ENCODE measurements around the gene VAV2.
"Not testable (repeated sequence)": the region's sequence is repeated elsewhere in the genome, so short reads cannot be mapped to it uniquely, and the experiment has no call there.

VAV2 gene

DNA sequence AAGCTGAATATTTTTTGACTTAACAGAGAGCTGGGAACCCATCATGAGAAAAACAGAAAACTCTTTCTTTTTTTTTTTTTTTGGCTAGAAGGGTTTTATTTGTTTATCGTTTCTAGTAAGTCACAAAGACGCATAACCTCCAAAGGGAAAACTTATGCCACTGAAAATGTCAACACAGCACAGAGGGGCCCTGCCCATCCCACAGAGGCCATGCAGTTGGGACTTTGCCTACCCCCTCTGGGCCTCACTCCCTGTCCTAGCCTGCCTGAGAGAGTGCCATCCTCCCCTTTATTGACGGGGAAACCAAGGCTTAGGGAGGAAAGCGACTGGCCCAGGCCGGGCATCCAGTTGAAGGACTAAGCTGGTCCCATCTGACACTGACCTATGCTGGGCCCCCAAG lies 74.7 kb downstream of the VAV2 start:
- no peak for DNase-seq (ENCODE audit: low read depth in 2 of 2)

DNA sequence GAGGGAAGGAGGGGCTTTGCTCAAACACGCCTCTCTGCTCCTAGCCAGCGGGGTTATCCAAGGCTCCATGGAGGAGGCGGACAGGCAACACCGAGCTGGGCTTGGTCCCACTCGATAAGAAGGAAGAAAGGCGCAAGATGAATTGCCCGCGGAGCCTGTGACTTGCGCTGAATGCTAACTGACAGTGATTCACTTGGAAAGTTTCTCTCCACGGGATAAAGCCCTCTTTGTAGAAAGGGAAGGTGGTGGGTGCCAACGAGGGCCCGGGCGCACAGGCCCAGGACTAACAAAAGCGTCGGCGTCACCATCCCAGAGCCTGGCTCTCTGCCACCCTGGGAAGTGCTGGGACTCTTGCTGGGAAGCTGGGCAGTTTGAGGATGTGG lies 76.0 kb downstream of the VAV2 start:
- DNase-seq (ENCODE audit: low read depth in 2 of 2) = no peak

DNA sequence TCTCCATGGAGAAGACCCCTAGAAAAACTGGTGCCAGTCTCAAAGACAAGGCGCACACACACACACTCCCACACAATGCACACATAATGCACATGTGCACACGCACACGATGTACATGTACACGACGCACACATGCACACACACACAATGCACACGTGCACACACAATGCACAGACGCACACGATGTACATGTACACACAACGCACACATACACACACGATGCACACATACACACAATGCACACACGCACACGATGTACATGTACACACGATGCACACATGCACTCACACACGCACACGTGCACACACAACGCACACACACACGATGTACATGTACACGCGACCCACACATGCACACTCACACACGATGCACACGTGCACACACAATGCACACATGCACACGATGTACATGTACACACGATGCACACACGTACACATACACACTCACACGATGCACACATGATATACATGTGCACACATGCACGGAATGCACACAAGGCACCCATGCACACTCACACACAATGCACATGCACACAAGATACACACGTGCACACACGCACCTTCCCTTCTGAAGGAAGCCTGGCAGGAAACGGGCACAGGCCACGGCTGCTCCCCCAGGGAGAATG lies 76.5 kb downstream of the VAV2 start:
- no peak for DNase-seq (ENCODE audit: low read depth in 2 of 2)

DNA sequence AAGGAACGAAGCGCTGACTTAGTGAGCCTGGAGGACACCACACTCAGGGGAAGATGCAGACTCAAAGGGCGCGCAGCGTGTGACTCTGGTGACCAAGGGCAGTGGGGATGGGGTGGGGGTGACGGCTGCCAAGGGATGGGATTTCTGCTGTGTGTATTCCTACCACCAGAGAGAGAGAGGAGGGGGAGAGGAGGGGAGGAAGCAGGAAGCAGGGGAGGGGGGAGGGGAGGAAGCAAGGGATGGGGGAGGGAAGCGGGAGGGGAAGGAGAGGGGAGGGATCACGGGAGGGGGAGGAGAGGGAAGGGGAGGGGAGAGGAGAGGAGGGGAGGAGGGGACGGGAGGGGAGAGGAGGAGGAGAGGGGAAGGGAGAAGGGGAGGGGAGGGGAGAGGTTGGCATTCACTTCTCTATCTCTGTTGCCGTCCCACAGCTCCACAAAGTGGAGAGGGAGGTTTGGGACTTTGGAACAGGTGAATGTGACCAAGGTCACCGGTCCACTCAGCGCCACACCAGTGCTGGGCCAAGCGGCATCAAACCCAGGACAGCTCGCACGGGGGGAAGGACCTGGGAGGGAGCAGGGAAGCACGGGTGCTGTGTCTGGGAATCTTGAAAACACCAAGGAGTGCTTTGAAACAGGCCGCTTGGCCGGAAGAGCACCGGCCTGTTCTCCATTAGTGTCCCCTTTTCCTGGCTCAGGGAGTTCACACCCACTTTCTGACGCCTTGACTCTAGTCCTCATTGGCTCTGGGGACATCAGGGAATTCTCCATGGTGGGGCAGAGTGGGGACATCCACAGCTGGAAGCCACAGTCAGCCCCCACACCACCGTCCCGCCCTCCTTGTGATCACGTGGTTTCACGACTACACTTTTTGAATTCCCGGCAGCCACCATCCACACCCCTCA lies 77.4 kb downstream of the VAV2 start:
- no peak for DNase-seq (ENCODE audit: low read depth in 2 of 2)

DNA sequence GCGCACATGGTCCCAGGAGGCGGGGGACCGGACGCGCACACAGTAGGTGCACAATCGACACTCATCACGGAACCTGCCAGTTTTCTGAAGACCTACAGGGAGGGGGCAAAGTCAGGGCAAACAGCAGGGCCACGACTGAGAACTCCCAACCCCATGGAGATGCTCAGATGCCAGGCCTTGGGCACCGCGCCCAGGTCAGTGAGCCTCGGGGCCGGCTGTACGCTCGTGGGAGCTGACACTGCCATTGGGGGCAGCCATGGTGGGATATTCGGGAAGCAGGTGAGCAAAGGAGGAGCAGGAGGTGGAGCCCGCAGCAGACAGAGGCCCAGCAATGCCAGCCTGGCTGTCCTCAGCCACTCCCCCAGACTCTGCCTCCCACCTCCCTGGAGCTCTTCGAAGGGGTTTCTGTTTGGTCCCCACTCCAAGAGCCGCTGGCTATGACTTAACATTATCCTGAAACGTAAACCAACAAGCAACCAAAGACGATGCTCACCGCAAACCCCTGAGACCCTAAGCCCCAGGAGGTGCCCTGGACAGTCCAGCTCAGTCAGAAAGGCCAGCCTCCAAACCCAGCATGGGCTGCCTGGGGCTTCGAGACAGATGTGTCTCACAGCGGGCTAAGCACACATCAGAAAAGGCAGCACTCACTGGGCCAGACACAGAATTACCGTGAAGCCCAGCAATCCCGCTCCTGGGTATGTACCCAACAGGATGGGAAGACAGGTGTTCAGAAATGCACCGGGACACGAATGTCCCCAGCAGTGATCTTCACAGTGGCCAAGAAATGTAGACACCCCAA lies 78.4 kb downstream of the VAV2 start:
- DNase-seq (ENCODE audit: low read depth in 2 of 2) = no peak

DNA sequence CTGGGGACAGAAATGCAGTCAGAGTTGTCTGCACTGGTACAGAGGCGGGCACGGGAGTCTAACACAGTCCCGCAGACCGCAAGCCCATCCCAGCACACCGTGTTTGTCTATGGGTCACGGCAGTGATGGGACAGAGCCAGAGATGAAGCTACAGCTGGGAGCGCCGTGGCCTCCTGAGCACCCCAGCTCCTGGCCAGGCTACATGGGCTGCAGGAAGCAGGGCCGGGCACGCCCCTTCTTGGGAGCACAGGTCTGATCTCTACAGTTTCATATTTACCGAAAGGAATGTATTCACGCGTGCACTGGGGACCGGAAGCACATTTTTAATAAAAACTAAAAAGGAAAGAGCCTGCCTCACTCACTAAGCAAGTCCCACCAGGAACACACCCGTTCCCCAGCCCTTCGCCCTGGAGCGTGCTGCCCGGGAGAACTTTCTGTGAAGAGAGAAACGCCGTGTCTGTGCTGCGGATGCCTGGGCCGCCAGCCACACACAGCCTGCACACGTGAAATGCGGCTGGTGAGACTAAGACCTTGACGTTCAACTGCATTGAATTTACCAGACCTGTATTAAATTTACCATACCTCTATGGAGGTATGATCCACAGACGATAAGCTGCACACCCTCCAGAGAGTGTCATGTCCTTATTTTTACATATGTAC lies 81.1 kb downstream of the VAV2 start:
- DNase-seq (ENCODE audit: low read depth in 2 of 2) = no peak

DNA sequence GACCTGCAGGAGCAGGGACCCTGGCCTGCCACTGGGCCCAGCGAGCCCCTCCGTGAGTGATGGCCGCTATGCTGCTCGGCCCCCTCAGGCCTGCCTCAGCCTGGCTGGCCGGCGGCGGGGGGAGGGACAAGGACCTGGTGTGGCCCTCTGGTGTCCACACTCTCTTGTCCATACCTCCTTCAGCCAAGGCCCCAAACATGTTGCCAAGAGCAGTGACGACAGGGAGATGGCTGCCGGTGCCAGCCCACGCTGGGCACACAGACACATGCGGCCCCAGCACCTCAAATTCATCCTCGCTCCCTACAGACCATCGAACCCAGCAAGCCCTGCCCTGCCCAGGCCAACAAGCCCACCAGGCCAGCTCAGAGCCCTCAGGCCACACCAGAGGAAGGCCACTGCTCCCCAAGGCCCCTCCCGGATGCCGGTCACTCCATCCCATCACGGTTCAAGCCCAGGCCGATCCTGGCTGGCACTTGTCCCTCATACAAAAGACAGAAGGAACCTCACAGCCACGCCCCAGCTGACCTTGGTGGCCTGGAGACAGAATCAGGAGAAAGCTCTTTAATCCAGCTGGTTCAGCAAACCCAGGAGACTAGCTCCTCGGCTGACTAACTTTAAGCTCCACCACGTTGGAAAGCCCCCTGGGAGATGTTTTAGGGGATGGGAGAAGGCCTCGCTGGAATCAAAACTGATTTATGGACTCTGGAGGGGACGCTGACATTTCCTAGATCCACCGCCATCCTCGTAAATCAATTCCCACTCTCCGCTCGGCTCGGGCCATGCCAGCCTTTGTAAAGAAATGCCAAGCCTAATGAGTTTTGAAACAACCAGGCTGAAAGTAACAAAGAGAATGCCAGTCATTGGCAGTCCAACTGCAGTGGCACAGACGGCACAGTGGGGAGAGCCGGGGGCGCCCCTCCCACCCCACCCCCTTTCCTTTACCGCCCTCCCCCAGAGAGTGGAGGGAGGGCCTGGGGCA lies 84.9 kb downstream of the VAV2 start:
- no peak for DNase-seq (ENCODE audit: low read depth in 2 of 2)

DNA sequence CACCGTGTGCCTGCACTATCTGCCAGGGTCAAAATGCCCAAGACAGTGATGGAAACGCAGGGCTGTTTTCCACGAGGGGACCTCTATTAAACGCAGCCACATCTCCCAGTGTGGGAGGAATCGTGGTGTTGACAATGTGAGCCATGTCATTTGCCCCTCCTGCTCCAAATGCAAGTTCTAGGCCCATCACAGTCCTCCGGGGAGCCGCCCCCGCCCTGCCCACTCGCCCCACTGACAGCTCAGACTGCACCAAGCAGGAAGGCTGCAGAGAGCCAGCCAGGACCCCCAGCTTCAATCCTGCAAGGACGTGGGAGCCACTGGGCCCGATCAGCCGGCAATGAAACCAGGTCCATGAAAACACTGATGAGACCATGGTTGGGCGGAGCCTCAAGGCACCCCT lies 85.9 kb downstream of the VAV2 start:
- DNase-seq (ENCODE audit: low read depth in 2 of 2) = no peak

DNA sequence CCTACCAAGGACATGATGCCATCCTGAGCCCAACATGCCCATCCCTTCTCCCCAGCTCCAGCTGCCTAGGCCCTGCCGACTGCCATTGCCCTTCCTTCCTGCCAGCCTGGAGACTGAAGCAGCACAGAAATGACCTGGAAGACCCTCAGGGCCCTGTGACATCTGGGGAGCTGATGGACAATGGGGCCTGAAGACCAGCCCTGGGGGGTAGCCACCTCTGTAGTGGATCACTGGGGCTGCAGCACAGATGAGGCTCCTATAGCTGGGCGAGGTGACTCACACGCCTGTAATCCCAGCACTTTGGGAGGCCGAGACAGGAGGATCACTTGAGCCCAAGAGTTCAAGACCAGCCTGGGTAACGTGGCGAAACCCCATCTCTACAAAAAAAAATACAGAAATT lies 86.6 kb downstream of the VAV2 start:
- DNase-seq (ENCODE audit: low read depth in 2 of 2) = no peak

DNA sequence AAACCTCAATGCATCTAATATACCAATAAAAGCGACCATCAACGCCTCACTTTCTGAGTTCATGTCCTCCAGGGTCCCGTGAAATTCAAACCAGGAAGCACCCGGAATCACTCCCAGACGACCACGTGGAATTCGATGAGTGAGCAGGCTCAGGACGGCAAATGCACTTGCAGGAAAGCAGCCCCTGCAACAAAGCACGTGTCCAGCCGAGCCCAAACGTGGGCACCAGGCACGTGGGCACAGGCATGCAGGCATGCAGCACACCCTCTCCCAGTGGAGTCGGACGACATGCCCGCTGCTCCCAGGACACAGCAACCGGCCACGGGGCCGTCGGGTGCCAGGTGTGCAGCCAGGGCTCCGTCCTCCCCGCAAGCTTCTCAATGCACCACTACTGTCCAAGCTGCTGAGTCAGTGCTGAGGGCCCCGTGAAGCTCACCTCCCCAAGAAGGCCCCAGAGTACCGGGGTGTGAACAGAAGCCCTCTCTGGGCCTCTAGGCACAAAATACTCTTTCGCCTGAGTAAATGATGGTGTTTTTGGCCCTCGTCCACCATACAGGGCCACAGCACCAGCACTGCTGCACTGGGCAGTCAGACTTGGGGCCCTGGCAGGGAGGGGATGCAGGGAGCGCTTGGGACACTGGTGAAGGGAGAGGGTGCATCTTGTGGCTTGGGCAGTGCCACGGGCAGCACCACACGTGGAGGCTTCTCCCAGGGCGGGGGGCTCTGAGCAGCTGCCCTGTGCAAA lies 87.6 kb downstream of the VAV2 start:
- DNase-seq (ENCODE audit: low read depth in 2 of 2) = no peak

DNA sequence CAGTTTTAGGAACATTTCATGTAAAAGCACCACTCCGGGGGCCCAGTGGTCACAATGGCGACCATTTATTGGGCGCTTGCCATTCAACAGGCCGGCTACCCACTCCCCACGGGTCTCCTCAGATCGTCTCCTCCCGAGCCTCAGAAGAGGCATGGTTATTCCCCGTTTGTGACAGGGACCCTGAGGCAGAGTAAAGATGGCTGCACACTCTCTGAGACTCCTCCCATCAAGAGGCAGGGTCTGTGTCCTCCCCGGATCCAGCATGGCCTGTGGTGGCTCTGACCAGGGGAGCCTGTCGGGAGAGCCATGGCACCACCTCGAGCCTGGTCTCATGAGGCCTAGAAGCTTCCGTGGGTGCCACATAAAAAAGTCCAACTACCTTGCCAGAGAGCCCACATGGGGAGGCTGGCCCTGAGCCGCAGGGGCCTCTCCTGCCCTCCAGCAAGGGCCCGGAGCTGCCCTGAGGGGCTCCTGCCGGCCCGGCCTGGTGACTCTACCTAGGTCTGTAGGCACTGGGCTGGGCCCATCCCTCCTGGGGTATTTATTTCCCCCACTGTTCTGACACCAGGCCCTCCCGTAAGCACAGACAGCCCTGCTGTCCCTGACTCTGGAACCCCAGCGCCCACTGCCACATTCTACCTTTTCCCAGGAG lies 90.8 kb downstream of the VAV2 start:
- DNase-seq (ENCODE audit: low read depth in 2 of 2) = no peak

DNA sequence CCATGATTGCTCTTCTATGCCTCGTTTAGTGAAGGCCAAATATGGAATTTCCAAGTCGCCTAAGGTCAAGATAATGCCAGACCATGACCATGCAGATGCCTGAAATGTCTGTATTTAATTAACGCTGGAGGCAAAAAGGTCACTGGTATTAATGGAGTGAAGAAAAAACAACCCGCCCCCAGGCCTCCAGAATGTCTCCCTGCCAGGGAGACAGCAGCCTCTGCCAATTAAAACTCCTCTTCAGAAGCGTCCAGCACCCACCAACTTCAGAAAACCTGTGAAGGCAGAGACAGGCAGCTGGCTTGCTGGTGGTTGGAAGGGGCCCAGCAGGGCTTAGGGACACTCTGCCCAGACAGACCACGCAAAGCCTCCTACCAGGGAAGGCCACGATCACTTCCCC lies 94.4 kb downstream of the VAV2 start:
- no peak for DNase-seq (ENCODE audit: low read depth in 2 of 2)

DNA sequence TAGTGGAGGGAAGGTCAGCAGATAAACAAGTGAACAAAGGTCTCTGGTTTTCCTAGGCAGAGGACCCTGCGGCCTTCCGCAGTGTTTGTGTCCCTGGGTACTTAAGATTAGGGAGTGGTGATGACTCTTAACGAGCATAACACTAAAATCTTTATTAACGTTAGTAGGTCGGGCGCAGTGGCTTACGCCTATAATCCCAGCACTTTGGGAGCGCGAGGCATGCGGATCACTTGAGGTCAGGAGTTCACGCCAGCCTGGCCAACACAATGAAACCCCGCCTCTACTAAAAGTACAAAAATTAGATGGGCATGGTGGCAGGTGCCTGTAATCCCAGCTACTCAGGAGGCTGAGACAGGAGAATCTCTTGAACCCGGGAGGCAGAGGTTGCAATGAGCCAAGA lies 96.1 kb downstream of the VAV2 start:
- DNase-seq (ENCODE audit: low read depth in 2 of 2) = not testable (repeated sequence)

DNA sequence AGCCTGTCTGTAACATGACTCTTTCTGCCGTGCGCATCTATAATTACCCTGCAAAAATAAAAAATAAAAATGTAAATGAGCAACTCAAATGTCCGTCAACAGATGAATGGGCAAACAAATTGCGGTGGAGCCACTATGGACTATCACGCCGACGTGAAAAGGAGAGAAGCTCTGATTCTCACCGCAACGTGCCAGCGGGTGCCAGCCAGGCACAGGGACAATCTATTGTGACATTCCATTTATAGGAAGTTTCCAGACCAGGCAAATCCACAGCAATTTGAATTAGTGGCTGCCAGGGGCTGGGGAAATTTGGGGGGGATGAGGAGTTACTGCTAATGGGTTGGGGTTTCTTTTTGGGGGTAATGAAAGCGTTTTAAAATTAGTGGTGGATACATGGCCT lies 96.8 kb downstream of the VAV2 start:
- no peak for DNase-seq (ENCODE audit: low read depth in 2 of 2)

DNA sequence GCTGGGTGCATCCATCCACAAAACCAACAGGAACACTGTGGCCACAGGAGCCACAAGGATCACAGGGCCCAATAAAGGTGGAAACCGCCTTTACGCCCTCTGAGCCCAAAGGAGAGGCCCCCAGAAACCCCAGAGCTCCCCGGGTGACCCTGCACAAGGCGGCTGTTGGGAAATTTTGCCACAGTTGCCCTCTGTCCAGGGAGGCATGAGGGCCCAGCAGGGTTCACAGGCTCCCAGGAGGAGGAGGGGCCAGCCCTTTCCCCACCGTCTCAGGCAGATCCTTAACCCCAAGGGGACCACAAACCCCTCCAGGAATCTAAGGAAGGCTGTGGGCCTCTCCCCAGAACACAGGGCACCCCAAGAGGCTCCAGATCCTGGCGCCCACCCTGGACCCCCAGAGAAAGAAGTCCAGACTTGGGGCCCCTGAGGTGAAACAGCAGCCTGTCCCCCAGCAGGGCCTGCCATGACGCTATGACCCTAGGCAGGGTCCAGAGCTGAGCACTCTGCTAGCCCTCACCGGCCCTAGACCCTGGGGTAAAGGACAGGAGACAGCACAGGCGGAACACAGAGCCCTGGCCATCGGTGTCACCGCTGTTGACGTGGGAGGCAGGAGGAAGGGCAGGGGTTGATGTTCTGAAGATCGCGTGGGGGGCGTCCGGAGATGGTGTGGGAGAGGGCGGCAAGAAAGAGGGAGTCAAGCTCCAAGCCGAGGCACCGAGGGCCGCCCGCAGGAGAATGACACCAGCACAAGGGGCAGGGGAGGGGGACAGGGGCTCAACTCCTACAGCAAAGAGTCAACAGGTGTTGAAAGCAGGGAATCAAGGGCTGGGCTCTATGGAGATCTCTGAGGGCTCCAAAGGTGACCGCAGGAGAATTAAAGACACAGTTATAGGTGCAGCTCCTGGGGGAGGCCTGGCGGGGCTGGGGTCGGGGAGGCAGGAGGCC lies 97.5 kb downstream of the VAV2 start:
- no peak for DNase-seq (ENCODE audit: low read depth in 2 of 2)

DNA sequence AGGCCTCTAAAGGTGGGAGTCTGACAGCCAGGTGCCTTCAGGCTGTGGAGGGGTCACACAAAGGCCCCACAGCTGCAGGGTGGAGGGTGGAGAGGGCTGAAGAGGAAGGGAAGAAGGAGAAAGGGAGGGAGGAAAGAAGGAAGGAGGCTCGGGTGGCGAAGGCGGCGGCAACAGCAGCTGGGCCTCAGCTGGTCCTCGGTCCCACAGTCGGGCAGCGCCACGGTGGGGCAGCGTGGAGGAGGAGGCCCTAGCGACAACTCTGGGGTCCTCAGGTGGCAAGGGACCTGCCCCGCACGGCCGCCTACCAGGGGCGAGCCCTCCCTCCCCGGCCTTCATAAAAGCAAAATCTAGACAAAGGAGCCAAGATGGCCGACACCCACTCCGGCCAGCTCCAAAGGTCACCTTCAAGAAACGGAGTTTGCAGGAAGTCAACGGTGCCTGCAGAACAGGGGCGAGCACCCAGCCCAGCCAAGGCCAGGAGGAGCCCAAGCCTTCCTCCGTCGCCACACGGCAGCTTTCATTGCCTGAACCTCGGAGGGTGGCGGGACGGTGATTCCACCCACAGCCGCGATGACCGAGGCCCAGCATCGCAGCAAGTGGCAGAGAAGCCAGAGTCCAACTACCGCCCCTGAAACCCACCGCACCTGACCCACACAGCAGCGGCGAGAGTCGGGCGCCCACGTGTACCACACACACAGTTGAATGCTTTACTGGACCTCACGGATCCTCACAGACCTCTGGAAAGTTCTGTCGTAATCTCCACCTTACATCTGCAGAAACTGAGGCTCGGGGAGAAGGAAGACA lies 98.7 kb downstream of the VAV2 start:
- DNase-seq (ENCODE audit: low read depth in 2 of 2) = no peak

DNA sequence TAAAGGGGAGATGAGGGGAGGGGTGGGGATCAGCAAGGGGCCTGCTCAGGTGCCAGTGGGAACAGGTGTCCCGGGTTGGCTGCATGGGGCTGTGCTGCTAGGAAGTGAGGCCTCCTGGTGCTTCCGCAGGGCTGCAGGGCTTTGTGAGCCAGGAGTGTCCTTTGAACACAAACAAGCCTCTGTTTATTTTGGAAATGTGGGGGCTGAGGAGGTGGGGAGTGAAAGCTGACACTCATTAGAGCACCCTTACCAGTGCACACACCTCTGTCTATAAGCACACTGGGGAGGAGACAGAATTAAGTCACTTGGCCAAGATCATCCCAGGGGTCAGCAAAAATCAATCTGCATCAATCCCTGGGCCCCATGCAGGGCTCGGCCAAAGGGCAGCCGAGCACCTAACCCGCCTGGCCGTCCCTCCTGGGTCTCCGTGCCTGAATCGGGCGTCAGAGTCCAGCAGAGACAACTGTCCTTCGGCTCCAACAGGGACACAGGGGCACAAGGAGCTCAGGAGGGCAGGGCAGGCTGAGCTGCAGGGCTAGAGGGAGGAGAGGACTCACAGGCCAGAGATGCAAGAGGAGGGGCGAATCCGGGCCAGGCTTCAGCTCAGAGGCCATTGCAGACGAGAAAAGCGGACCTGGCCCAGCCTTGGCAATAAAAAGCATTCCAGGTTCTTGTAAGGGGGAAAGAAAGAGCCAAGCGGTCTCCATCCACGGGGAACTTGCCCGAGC lies 99.8 kb downstream of the VAV2 start:
- DNase-seq (ENCODE audit: low read depth in 2 of 2) = no peak

Data from fibroblast of skin of left quadriceps (primary cell).